ENCODE measurements around the gene ALX4. TPM values are rescaled to one million over a fixed set of nuclear protein-coding genes. Genes with fewer than 3 reads are reported as not detected.

ALX4 gene
- total and polyA plus RNA-seq, 11 donors, result 0.03 to 0.24 (median 0.10) TPM; not detected in 3

- peaks cover 0 to 13% (median 0%) of the 10 kb centered on the region in 12 donors for H3K9me3 ChIP-seq
- H3K4me3 ChIP-seq, result no peak overlapping the region
- no peaks in the 10 kb centered on the region for H3K4me1 ChIP-seq
- TF ChIP-seq POLR2A (IDR thresholded peaks at IDR 0.05) (no peak), CTCF (IDR thresholded peaks at IDR 0.05) (no peak)
- H3K36me3 ChIP-seq, result peaks cover 0 to 20% (median 4%) of the 10 kb centered on the region in 9 donors
- H3K27me3 ChIP-seq, result no peaks in the 10 kb centered on the region
- intact Hi-C loops (cut with DNase I), result loop anchor here in 1 of 10 donors (10.0 kb wide), 1 partner anchor 63 kb away; no protein-coding TSS in a partner anchor
- no peak overlapping the region for H3K27ac ChIP-seq
- DNase-seq, result no peak
- 94 to 99% (median 99%) methylated on average over 6 of the region's 6 CpGs for WGBS, 4 donors
- ATAC-seq, result no peak
Measured at GRCh38 chr11:44212128-44212527, 97.8 kb downstream of the ALX4 start.

Other genes starting within 250 kb of the ALX4 start
- gene ACCS, start 243.9 kb downstream of the ALX4 start, total RNA-seq, result 10 to 100 TPM in 3 of 9 donors, 1 to 10 TPM in 6; 1.6 to 13.5 (median 8.3) TPM
- 10 to 100 TPM in 1 of 2 donors, 1 to 10 TPM in 1; 1.7 to 16.7 TPM for gene ACCS, start 243.9 kb downstream of the ALX4 start, polyA plus RNA-seq
- gene EXT2, start 214.5 kb downstream of the ALX4 start, total RNA-seq, result 10 to 100 TPM; 24.3 to 41.9 (median 31.9) TPM
- gene EXT2, start 214.5 kb downstream of the ALX4 start, polyA plus RNA-seq, result 10 to 100 TPM; 12.6 to 37.8 TPM